ENCODE data around the gene HOMER1. TPM values are rescaled to one million over a fixed set of nuclear protein-coding genes. Genes with fewer than 3 reads are reported as not detected.

Gene HOMER1
- total RNA-seq, 2 donors from 2014 or later, result 1.6 to 11.9 TPM

- no peak for ATAC-seq
- TF ChIP-seq CTCF (IDR thresholded peaks at IDR 0.05) (no peak), POLR2A (IDR thresholded peaks at IDR 0.05) (no peak)
Measured at GRCh38 chr5:79488775-79489174, 25.2 kb downstream of the HOMER1 start.

GRCh38 chr5:79488058-79488457, 25.9 kb downstream of the HOMER1 start:
- Histone ChIP-seq H3K27me3 (no peaks in the 10 kb centered on the region), H3K4me3 (no peak overlapping the region), H3K27ac (no peak overlapping the region), H3K36me3 (replicated peaks in 1 of 2; ENCODE audit: insufficient read depth in 1 of 2, low read depth in 2 of 2) (no peaks in the 10 kb centered on the region), H3K4me1 (no peaks in the 10 kb centered on the region), H3K9me3 (no peaks in the 10 kb centered on the region)
- DNase-seq, result no peak
- ATAC-seq, result no peak
- TF ChIP-seq CTCF (IDR thresholded peaks at IDR 0.05) (no peak), POLR2A (IDR thresholded peaks at IDR 0.05) (no peak)
- WGBS, 2 donors, result 68 to 70% methylated on average over 3 of the region's 3 CpGs
- intact Hi-C loops (cut with DNase I), result no loop called here

More at GRCh38 chr5:79488775-79489174, 25.2 kb downstream of the HOMER1 start:
- H3K36me3 ChIP-seq (replicated peaks in 1 of 2; ENCODE audit: insufficient read depth in 1 of 2, low read depth in 2 of 2), result no peaks in the 10 kb centered on the region
- no peaks in the 10 kb centered on the region for H3K4me1 ChIP-seq
- no peaks in the 10 kb centered on the region for H3K9me3 ChIP-seq
- H3K27ac ChIP-seq, result no peak overlapping the region
- intact Hi-C loops (cut with DNase I), result no loop called here
- no peak overlapping the region for H3K4me3 ChIP-seq
- H3K27me3 ChIP-seq, result no peaks in the 10 kb centered on the region
- no peak for DNase-seq

- Histone ChIP-seq H3K27me3 (no peaks in the 10 kb centered on the region), H3K27ac (no peak overlapping the region), H3K9me3 (no peaks in the 10 kb centered on the region), H3K4me3 (no peak overlapping the region), H3K36me3 (replicated peaks in 1 of 2; ENCODE audit: insufficient read depth in 1 of 2, low read depth in 2 of 2) (no peaks in the 10 kb centered on the region), H3K4me1 (no peaks in the 10 kb centered on the region)
- 79 to 87% methylated on average over 3 of the region's 3 CpGs for WGBS, 2 donors
- no peak for DNase-seq
- ATAC-seq, result no peak
- intact Hi-C loops (cut with DNase I), result no loop called here
- TF ChIP-seq POLR2A (IDR thresholded peaks at IDR 0.05) (no peak), CTCF (IDR thresholded peaks at IDR 0.05) (no peak)
Measured at GRCh38 chr5:79487251-79487650, 26.7 kb downstream of the HOMER1 start.

- 62 to 64% methylated on average over 2 of the region's 2 CpGs for WGBS, 2 donors
- ATAC-seq (no peak), DNase-seq (no peak)
- Histone ChIP-seq H3K4me1 (no peaks in the 10 kb centered on the region), H3K9me3 (no peaks in the 10 kb centered on the region), H3K27ac (no peak overlapping the region), H3K4me3 (no peak overlapping the region), H3K36me3 (replicated peaks in 1 of 2; ENCODE audit: insufficient read depth in 1 of 2, low read depth in 2 of 2) (no peaks in the 10 kb centered on the region), H3K27me3 (no peaks in the 10 kb centered on the region)
- TF ChIP-seq POLR2A (IDR thresholded peaks at IDR 0.05) (no peak), CTCF (IDR thresholded peaks at IDR 0.05) (no peak)
- intact Hi-C loops (cut with DNase I), result no loop called here
Measured at GRCh38 chr5:79486116-79486515, 27.8 kb downstream of the HOMER1 start.

GRCh38 chr5:79484731-79485130, 29.2 kb downstream of the HOMER1 start:
- H3K9me3 ChIP-seq, result no peaks in the 10 kb centered on the region
- H3K36me3 ChIP-seq (replicated peaks in 1 of 2; ENCODE audit: insufficient read depth in 1 of 2, low read depth in 2 of 2), result no peaks in the 10 kb centered on the region
- intact Hi-C loops (cut with DNase I), result no loop called here
- TF ChIP-seq POLR2A (IDR thresholded peaks at IDR 0.05), result no peak
- no peak for TF ChIP-seq CTCF (IDR thresholded peaks at IDR 0.05)
- H3K4me1 ChIP-seq, result no peaks in the 10 kb centered on the region
- no peak for DNase-seq
- no peak overlapping the region for H3K27ac ChIP-seq
- 88 to 96% methylated on average over 1 of the region's 1 CpG for WGBS, 2 donors
- no peak for ATAC-seq
- H3K27me3 ChIP-seq, result no peaks in the 10 kb centered on the region
- H3K4me3 ChIP-seq, result no peak overlapping the region
